CD4-positive, alpha-beta T cell (primary cell): ENCODE results near the gene CEP97. TPM values are rescaled to one million over a fixed set of nuclear protein-coding genes. Genes with fewer than 3 reads are reported as not detected.
A peak's percentile ranks its signal among the peaks of the same experiment; 100 is the strongest.
"Not testable (repeated sequence)": the region's sequence is repeated elsewhere in the genome, so short reads cannot be mapped to it uniquely, and the experiment has no call there.

Source experiments
- ATAC-seq: fragments of 200-7000 bp; cut with Tn5 transposase; one replicate; pipeline ENCODE4 v1.10.0; 2022; ENCODE audit warnings: mild to moderate bottlenecking; ENCODE audit not compliant: poor library complexity
- CTCF ChIA-PET: fragments of 350-600 bp; sonication (Branson Sonifier 250); formaldehyde crosslinking; loops from one replicate; lab custom pipeline; 2021; ENCODE audit warnings: antibody characterized with exemption, inconsistent platforms; lab: Charles Lee
- POLR2A ChIA-PET: fragments of 350-600 bp; sonication (Branson Sonifier 250); formaldehyde crosslinking; loops from one replicate; lab custom pipeline; 2021; ENCODE audit warnings: antibody characterized with exemption, inconsistent platforms; lab: Charles Lee
- DNase-seq, 14 experiments: peaks; one replicate each; pipeline ENCODE4 v3.0.0-alpha.2; 2013 to 2020; ENCODE audit warnings: mixed read lengths in 2 of 14
- H3K27ac ChIP-seq, 2 donors: one replicate each; pipeline versions ENCODE4 v1.5.1 to v1.7.0; 2013; ENCODE audit warnings: low read length in 2 of 2, low read depth in 1 of 2, mild to moderate bottlenecking in 1 of 2
- H3K27me3 ChIP-seq, 2 experiments: 1 replicate in 1 of 2; 2 replicates in 1 of 2; pipeline versions ENCODE4 v1.6.1 to v1.7.0; 2013; ENCODE audit warnings: low read length in 2 of 2, control low read depth in 1 of 2, mild to moderate bottlenecking in 1 of 2, moderate library complexity in 1 of 2; ENCODE audit not compliant: insufficient read depth in 2 of 2, control insufficient read depth in 1 of 2
- H3K36me3 ChIP-seq: one replicate; pipeline ENCODE4 v1.6.1; 2013; ENCODE audit warnings: low read length, control low read depth; ENCODE audit not compliant: insufficient read depth
- H3K4me1 ChIP-seq: one replicate; pipeline ENCODE4 v1.6.1; 2013; ENCODE audit warnings: low read length, control low read depth; ENCODE audit not compliant: insufficient read depth
- H3K4me3 ChIP-seq: one replicate; pipeline ENCODE4 v1.5.1; 2013; ENCODE audit warnings: mild to moderate bottlenecking, low read length, moderate library complexity
- H3K9me3 ChIP-seq, 2 experiments: 1 replicate in 1 of 2; 2 replicates in 1 of 2; pipeline versions ENCODE4 v1.6.1 to v1.7.0; 2013; ENCODE audit warnings: low read length in 2 of 2, mild to moderate bottlenecking in 2 of 2, control low read depth in 1 of 2, moderate library complexity in 1 of 2; ENCODE audit not compliant: control insufficient read depth in 1 of 2, insufficient read depth in 1 of 2
- H3K27ac Mint-ChIP-seq: one replicate; pipeline ENCODE4 v1.8.0; 2020; ENCODE audit warnings: mixed read lengths
- H3K27me3 Mint-ChIP-seq: one replicate; pipeline ENCODE4 v1.8.0; 2021; ENCODE audit warnings: mixed read lengths
- H3K36me3 Mint-ChIP-seq: one replicate; pipeline ENCODE4 v1.8.0; 2021; ENCODE audit warnings: low read depth, mixed read lengths
- H3K4me1 Mint-ChIP-seq: one replicate; pipeline ENCODE4 v1.8.0; 2021; ENCODE audit warnings: low read depth, mixed read lengths
- H3K4me3 Mint-ChIP-seq: one replicate; pipeline ENCODE4 v1.8.0; 2020; ENCODE audit warnings: mild to moderate bottlenecking, mixed read lengths
- H3K9me3 Mint-ChIP-seq: one replicate; pipeline ENCODE4 v1.8.0; 2020; ENCODE audit warnings: mixed read lengths
- intact Hi-C, 2 experiments: fragments of 100-400 bp; cut with DNase I in 1 of 2; cut with micrococcal nuclease in 1 of 2; formaldehyde crosslinking; loops; one replicate each; pipeline versions ENCODE4 v1.15.1 to v1.9.0; 2023 to 2025; cut with DNase I, micrococcal nuclease
- total RNA-seq, 174 experiments: library from RNA in 2 of 174; stranded (reverse) in 2 of 174; gene quantifications; one replicate each; pipeline ENCODE4 v1.2.3 and lab custom pipeline; 2021 to 2026
- TF ChIP-seq, protein P1 (sequence below): fragments of 200-600 bp; IDR thresholded peaks from one replicate; pipeline ENCODE4 v1.8.0; 2022; ENCODE audit warnings: antibody characterized with exemption, mild to moderate bottlenecking

Gene CEP97
- total RNA-seq, 2 experiments from 2014 or later: 6.3 to 6.6 TPM

DNA sequence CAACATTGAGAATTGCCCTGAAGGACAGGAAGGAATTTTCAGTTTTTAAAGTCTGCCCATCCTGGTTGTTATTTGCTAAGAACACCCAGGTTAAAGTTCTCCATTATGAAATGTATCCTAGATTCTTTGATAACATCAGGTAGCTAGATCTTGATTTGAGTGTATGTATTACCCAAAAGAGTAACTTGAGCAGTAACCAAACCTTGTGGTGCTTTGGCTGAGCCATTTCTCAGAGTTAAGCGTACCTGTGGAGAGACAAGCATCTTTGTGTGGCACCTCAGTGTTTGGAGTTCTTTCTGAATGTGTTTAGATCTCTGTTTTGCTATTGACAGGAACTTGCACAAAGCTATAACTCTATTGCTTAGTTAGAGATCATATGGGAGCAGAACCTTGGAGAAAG is 20.4 kb downstream of the CEP97 start:
- Histone ChIP-seq H3K4me3 (no peak overlapping the region), H3K27ac (no peak overlapping the region), H3K4me1 (no peaks in the 10 kb centered on the region), H3K36me3 (no peaks in the 10 kb centered on the region), H3K27me3 (no peaks in the 10 kb centered on the region), H3K9me3 (no peaks in the 10 kb centered on the region)
- H3K36me3 Mint-ChIP-seq: peaks cover 32% of the 10 kb centered on the region
- intact Hi-C loops: no loop called here
- no peaks in the 10 kb centered on the region for H3K9me3 Mint-ChIP-seq
- H3K27me3 Mint-ChIP-seq: no peaks in the 10 kb centered on the region
- ChIA-PET POLR2A (interaction anchor here (0.8 to 2.3 kb wide), 4 partner anchors 20 to 794 kb away, joined by 3 to 7 read pairs (median 3); partner anchors contain the start of genes CEP97 and RPL24), CTCF (no interaction called here)
- no peaks in the 10 kb centered on the region for H3K4me1 Mint-ChIP-seq
- DNase-seq (no peak), ATAC-seq (no peak)
- TF ChIP-seq, protein P1, sequence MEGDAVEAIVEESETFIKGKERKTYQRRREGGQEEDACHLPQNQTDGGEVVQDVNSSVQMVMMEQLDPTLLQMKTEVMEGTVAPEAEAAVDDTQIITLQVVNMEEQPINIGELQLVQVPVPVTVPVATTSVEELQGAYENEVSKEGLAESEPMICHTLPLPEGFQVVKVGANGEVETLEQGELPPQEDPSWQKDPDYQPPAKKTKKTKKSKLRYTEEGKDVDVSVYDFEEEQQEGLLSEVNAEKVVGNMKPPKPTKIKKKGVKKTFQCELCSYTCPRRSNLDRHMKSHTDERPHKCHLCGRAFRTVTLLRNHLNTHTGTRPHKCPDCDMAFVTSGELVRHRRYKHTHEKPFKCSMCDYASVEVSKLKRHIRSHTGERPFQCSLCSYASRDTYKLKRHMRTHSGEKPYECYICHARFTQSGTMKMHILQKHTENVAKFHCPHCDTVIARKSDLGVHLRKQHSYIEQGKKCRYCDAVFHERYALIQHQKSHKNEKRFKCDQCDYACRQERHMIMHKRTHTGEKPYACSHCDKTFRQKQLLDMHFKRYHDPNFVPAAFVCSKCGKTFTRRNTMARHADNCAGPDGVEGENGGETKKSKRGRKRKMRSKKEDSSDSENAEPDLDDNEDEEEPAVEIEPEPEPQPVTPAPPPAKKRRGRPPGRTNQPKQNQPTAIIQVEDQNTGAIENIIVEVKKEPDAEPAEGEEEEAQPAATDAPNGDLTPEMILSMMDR: no peak
- H3K27ac Mint-ChIP-seq: no peak overlapping the region
- no peak overlapping the region for H3K4me3 Mint-ChIP-seq

DNA sequence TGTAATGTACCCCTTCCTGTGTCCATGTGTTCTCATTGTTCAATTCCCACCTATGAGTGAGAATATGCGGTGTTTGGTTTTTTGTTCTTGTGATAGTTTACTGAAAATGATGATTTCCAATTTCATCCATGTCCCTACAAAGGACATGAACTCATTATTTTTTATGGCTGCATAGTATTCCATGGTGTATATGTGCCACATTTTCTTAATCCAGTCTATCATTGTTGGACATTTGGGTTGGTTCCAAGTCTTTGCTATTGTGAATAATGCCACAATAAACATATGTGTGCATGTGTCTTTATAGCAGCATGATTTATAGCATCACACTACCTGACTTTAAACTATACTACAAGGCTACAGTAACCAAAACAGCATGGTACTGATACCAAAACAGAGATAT is 21.5 kb downstream of the CEP97 start:
- H3K4me3 Mint-ChIP-seq, intact Hi-C loops, H3K9me3 ChIP-seq, H3K4me3 ChIP-seq, CTCF ChIA-PET, DNase-seq, H3K4me1 ChIP-seq, H3K27ac ChIP-seq, H3K27me3 Mint-ChIP-seq, H3K27ac Mint-ChIP-seq, H3K27me3 ChIP-seq, H3K4me1 Mint-ChIP-seq, ATAC-seq, H3K9me3 Mint-ChIP-seq, H3K36me3 ChIP-seq, POLR2A ChIA-PET: not testable (repeated sequence)
- peaks cover 36% of the 10 kb centered on the region for H3K36me3 Mint-ChIP-seq

DNA sequence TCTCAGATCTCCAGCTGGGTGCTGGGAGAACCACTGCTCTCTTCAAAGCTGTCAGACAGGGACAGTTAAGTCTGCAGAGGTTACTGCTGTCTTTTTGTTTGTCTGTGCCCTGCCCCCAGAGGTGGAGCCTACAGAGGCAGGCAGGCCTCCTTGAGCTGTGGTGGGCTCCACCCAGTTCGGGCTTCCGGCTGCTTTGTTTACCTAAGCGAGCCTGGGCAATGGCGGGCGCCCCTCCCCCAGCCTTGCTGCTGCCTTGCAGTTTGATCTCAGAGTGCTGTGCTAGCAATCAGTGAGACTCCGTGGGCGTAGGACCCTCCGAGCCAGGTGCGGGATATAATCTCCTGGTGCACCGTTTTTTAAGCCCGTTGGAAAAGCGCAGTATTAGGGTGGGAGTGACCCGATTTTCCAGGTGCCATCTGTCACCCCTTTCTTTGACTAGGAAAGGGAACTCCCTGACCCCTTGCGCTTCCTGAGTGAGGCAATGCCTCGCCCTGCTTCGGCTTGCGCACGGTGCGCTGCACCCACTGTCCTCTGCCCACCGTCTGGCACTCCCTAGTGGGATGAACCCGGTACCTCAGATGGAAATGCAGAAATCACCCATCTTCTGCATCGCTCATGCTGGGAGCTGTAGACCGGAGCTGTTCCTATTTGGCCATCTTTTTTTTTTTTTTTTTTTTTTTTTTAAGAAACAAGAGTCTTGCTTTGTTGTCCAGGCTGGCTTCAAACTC is 29.1 kb downstream of the CEP97 start:
- H3K4me3 Mint-ChIP-seq, H3K27me3 ChIP-seq, H3K9me3 ChIP-seq, ATAC-seq, H3K27ac ChIP-seq, H3K27me3 Mint-ChIP-seq, CTCF ChIA-PET, H3K9me3 Mint-ChIP-seq, intact Hi-C loops, H3K27ac Mint-ChIP-seq, H3K4me3 ChIP-seq, H3K4me1 ChIP-seq, H3K4me1 Mint-ChIP-seq: not testable (repeated sequence)
- POLR2A ChIA-PET: interaction anchor here (1.0 kb wide), 1 partner anchor 29 kb away, joined by 3 read pairs; the partner anchor contains the start of gene CEP97
- H3K36me3 ChIP-seq: peaks cover 33% of the 10 kb centered on the region
- peak in 12 of 14 experiments; percentile 23 to 69 (median 36) for DNase-seq
- H3K36me3 Mint-ChIP-seq: peaks cover 75% of the 10 kb centered on the region

DNA sequence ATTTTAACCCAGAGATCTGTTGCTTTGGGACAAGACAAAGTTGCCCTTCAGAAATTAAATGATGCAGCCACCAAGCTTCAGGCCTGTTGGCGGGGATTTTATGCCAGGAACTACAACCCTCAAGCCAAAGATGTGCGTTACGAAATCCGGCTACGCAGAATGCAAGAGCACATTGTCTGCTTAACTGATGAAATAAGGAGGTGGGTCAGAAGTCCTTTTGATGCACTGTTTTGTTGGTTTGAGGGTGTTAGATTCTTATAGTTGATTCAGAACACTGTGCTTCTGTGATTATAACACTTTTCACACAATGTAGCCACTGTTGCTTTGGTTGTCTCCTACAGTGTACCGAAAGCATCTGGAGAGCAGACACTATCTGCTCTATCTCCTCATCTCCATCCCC is 33.8 kb downstream of the CEP97 start:
- Mint-ChIP-seq H3K27ac (no peak overlapping the region), H3K4me3 (no peak overlapping the region), H3K27me3 (no peaks in the 10 kb centered on the region), H3K4me1 (peaks cover 10% of the 10 kb centered on the region), H3K36me3 (peaks cover 75% of the 10 kb centered on the region), H3K9me3 (no peaks in the 10 kb centered on the region)
- peak in 1 of 14 experiments; percentile 20 for DNase-seq
- H3K27ac ChIP-seq: no peak overlapping the region
- POLR2A ChIA-PET: interaction anchor here (1.1 kb wide), 1 partner anchor 11 kb away, joined by 3 read pairs; no protein-coding TSS in a partner anchor
- no peaks in the 10 kb centered on the region for H3K9me3 ChIP-seq
- H3K4me3 ChIP-seq: no peak overlapping the region
- H3K36me3 ChIP-seq: peaks cover 47% of the 10 kb centered on the region
- H3K4me1 ChIP-seq: peaks cover 3% of the 10 kb centered on the region
- intact Hi-C loops: no loop called here
- no peaks in the 10 kb centered on the region for H3K27me3 ChIP-seq
- no peak for ATAC-seq
- CTCF ChIA-PET: no interaction called here
- TF ChIP-seq, protein P1: no peak
